Right renal cortex interstitium (tissue), 3 donors: ENCODE data around the gene DPH7. TPM values are rescaled to one million over a fixed set of nuclear protein-coding genes. Genes with fewer than 3 reads are reported as not detected.
"Not testable (repeated sequence)": the region's sequence is repeated elsewhere in the genome, so short reads cannot be mapped to it uniquely, and the experiment has no call there.

Source experiments
- DNase-seq, 3 donors: peaks; one replicate each; pipeline ENCODE4 v3.0.0-alpha.2; 2013; ENCODE audit warnings: low read depth in 3 of 3, low spot score in 2 of 3
- polyA plus RNA-seq, 3 donors: library from polyadenylated mRNA; unstranded; fragments of 120-200 nt; gene quantifications; one replicate each; pipeline ENCODE4 v1.2.1, GENCODE V29; 2013; ENCODE audit not compliant: insufficient read length in 3 of 3

DPH7 gene
- polyA plus RNA-seq, 3 donors: 33.1 to 38.3 (median 35.5) TPM

- no peak for DNase-seq
These were observed 55.8 kb downstream of the DPH7 start for GRCh38 chr9:137522746-137523455.

GRCh38 chr9:137521405-137521985 is 57.2 kb downstream of the DPH7 start:
- no peak for DNase-seq

- DNase-seq: no peak
These were observed 57.9 kb downstream of the DPH7 start for GRCh38 chr9:137520614-137521404.

GRCh38 chr9:137519553-137519952 is 59.2 kb downstream of the DPH7 start:
- DNase-seq: no peak

GRCh38 chr9:137518661-137519459 is 59.9 kb downstream of the DPH7 start:
- DNase-seq: not testable (repeated sequence)

- DNase-seq: no peak
These were observed 62.4 kb downstream of the DPH7 start for GRCh38 chr9:137516144-137516917.

- no peak for DNase-seq
These were observed 63.4 kb downstream of the DPH7 start for GRCh38 chr9:137515338-137515724.

- DNase-seq: no peak
These were observed 63.9 kb downstream of the DPH7 start for GRCh38 chr9:137514691-137515337.

- not testable (repeated sequence) for DNase-seq
These were observed 64.7 kb downstream of the DPH7 start for GRCh38 chr9:137513801-137514570.

GRCh38 chr9:137513136-137513535 is 65.6 kb downstream of the DPH7 start:
- not testable (repeated sequence) for DNase-seq

- no peak for DNase-seq
These were observed 66.8 kb downstream of the DPH7 start for GRCh38 chr9:137511758-137512463.

- not testable (repeated sequence) for DNase-seq
These were observed 67.6 kb downstream of the DPH7 start for GRCh38 chr9:137511126-137511525.

GRCh38 chr9:137509198-137509597 is 69.5 kb downstream of the DPH7 start:
- DNase-seq: no peak

GRCh38 chr9:137506702-137507171 is 72.0 kb downstream of the DPH7 start:
- no peak for DNase-seq

- no peak for DNase-seq
These were observed 72.5 kb downstream of the DPH7 start for GRCh38 chr9:137506274-137506673.

- DNase-seq: no peak
These were observed 73.1 kb downstream of the DPH7 start for GRCh38 chr9:137505421-137506140.
